Endothelial cell of umbilical vein (primary cell): Measurements from ENCODE around the gene ATP5PB. TPM values are rescaled to one million over a fixed set of nuclear protein-coding genes. Genes with fewer than 3 reads are reported as not detected.

Experiments
- BruUV-seq: library from RNA; stranded (reverse); fragments of 400-500 nt; replicated peaks from 2 replicates; lab custom pipeline; 2021; lab: Mats Ljungman, UMichigan
- CTCF ChIA-PET: fragments of 300-600, 350-600 bp; sonication (Branson Sonifier 250); formaldehyde crosslinking; loops from one replicate; lab custom pipeline; 2021; ENCODE audit warnings: antibody characterized with exemption, inconsistent platforms; lab: Charles Lee
- POLR2A ChIA-PET: fragments of 300-600, 350-600 bp; sonication (Branson Sonifier 250); formaldehyde crosslinking; loops from one replicate; lab custom pipeline; 2021; ENCODE audit warnings: antibody characterized with exemption, inconsistent platforms; lab: Charles Lee
- DNase-seq: peaks from one replicate; pipeline ENCODE4 v3.0.0-alpha.2; 2011; ENCODE audit warnings: low read depth, low spot score
- FAIRE-seq: peaks from 2 replicates; lab custom pipeline; 2011; peaks lifted over from hg19 to GRCh38; lab: Jason Lieb, UNC
- H2AFZ ChIP-seq: 2 replicates; pipeline ENCODE4 v1.6.0; 2012; ENCODE audit warnings: low read depth, low read length, control low read depth, inconsistent platforms
- H3K27ac ChIP-seq: 2 replicates; pipeline ENCODE4 v1.5.1; 2011; ENCODE audit warnings: low read depth, mild to moderate bottlenecking, control low read depth, low read length, moderate library complexity; ENCODE audit not compliant: insufficient read depth
- H3K27me3 ChIP-seq, 2 experiments: 2 replicates each; pipeline versions ENCODE4 v1.6.0 to v1.6.1; 2011; ENCODE audit warnings: low read length in 2 of 2, mixed read lengths in 1 of 2; ENCODE audit not compliant: control insufficient read depth in 2 of 2, insufficient read depth in 2 of 2
- H3K36me3 ChIP-seq, 2 experiments: 2 replicates in 1 of 2; 3 replicates in 1 of 2; pipeline ENCODE4 v1.5.1; 2011; ENCODE audit warnings: low read length in 2 of 2, mild to moderate bottlenecking in 1 of 2, moderate library complexity in 1 of 2; ENCODE audit not compliant: control insufficient read depth in 2 of 2, insufficient read depth in 2 of 2; ENCODE audit errors: extremely low read depth in 1 of 2
- H3K4me1 ChIP-seq: 3 replicates; pipeline ENCODE4 v1.5.1; 2011; ENCODE audit warnings: mild to moderate bottlenecking, low read length; ENCODE audit not compliant: control insufficient read depth, insufficient read depth; ENCODE audit errors: extremely low read depth
- H3K4me2 ChIP-seq: 2 replicates; pipeline ENCODE4 v1.6.1; 2011; ENCODE audit warnings: low read length, control low read depth, mixed read lengths; ENCODE audit not compliant: insufficient read depth
- H3K4me3 ChIP-seq, 3 experiments: fragments of 200-600 bp in 1 of 3; sonication (generic), shearing (Covaris generic) in 1 of 3; replicated peaks in 1 of 3; 2 replicates each; pipeline ENCODE4 v1.5.1; 2011 to 2016; ENCODE audit warnings: control low read depth in 3 of 3, low read length in 3 of 3, mild to moderate bottlenecking in 2 of 3, inconsistent platforms in 1 of 3, low read depth in 1 of 3, moderate library complexity in 1 of 3; ENCODE audit not compliant: insufficient read depth in 1 of 3
- H3K79me2 ChIP-seq: 2 replicates; pipeline ENCODE4 v1.6.0; 2012; ENCODE audit warnings: low read length, inconsistent platforms; ENCODE audit not compliant: control insufficient read depth, insufficient read depth
- H3K9ac ChIP-seq: replicated peaks from 2 replicates; pipeline ENCODE3; 2011; ENCODE audit warnings: low read length, control low read depth; ENCODE audit not compliant: insufficient read depth; ENCODE audit errors: extremely low read depth
- H3K9me1 ChIP-seq: replicated peaks from 3 replicates; pipeline ENCODE4 v1.6.0; 2011; ENCODE audit warnings: mild to moderate bottlenecking, low read length; ENCODE audit not compliant: control insufficient read depth, insufficient read depth; ENCODE audit errors: extremely low read depth
- H3K9me3 ChIP-seq: replicated peaks from 2 replicates; pipeline ENCODE4 v1.5.1; 2012; ENCODE audit warnings: low read length, inconsistent platforms; ENCODE audit not compliant: control insufficient read depth, insufficient read depth
- H4K20me1 ChIP-seq: replicated peaks from 2 replicates; pipeline ENCODE3; 2011; ENCODE audit warnings: mild to moderate bottlenecking, low read length; ENCODE audit not compliant: control insufficient read depth, insufficient read depth; ENCODE audit errors: extremely low read depth
- EZH2 ChIP-seq: IDR thresholded peaks from 2 replicates; pipeline ENCODE4 v1.6.1; 2012; ENCODE audit warnings: borderline replicate concordance, low read depth, mild to moderate bottlenecking, moderate library complexity, low read length, inconsistent platforms; ENCODE audit not compliant: severe bottlenecking
- FOS ChIP-seq: IDR thresholded peaks from 2 replicates; pipeline ENCODE4 v1.6.1; 2011; ENCODE audit warnings: mild to moderate bottlenecking, low read length, moderate library complexity, borderline replicate concordance; ENCODE audit not compliant: insufficient read depth
- GATA2 ChIP-seq: IDR thresholded peaks from 2 replicates; pipeline ENCODE4 v1.7.0; 2011; ENCODE audit warnings: low read depth, mild to moderate bottlenecking, moderate library complexity, mixed read lengths, low read length; ENCODE audit not compliant: insufficient read length, insufficient read depth
- JUN ChIP-seq: IDR thresholded peaks from 2 replicates; pipeline ENCODE4 v1.6.1; 2011; ENCODE audit warnings: borderline replicate concordance, low read depth; ENCODE audit not compliant: insufficient read length, insufficient read depth
- MYC ChIP-seq: IDR thresholded peaks from one replicate; pipeline ENCODE4 v1.6.1; 2011; ENCODE audit warnings: mild to moderate bottlenecking, low read depth, low read length
- POLR2A ChIP-seq: IDR thresholded peaks from 2 replicates; pipeline ENCODE4 v1.6.1; 2012; ENCODE audit warnings: low read depth, mild to moderate bottlenecking, control low read depth, low read length
- POLR2AphosphoS5 ChIP-seq: IDR thresholded peaks from 2 replicates; pipeline ENCODE4 v1.6.1; 2012; ENCODE audit warnings: low read depth, mild to moderate bottlenecking, control low read depth, low read length, moderate library complexity; ENCODE audit not compliant: insufficient read depth
- dilution Hi-C: fragments of 300-500 bp; cut with MboI; formaldehyde crosslinking; loops from one replicate; pipeline ENCODE4 v1.15.0; 2019; ENCODE audit warnings: low sequenced_read_pairs; ENCODE audit not compliant: extremely low pct_ligation_motif_present
- intact Hi-C: fragments of 100-400 bp; cut with micrococcal nuclease; formaldehyde crosslinking; loops from one replicate; pipeline ENCODE4 v1.10.0; 2022
- polyA plus RNA-seq, 4 experiments: library from polyadenylated mRNA; depleted of rRNA in 3 of 4; stranded (reverse) in 3 of 4; unstranded in 1 of 4; fragments of >200 nt; gene quantifications; 2 replicates each; pipeline versions ENCODE4 v1.2.1 to v1.2.3, GENCODE V29; 2011 to 2012; ENCODE audit warnings: missing spikeins in 1 of 4
- total RNA-seq: library from RNA; stranded (reverse); gene quantifications from 2 replicates; pipeline ENCODE4 v1.2.3, GENCODE V29; 2021
- TF ChIP-seq, protein P1 (sequence below), 2 donors: IDR thresholded peaks; 1 replicate in 1 of 2; 2 replicates in 1 of 2; pipeline ENCODE4 v1.5.1; 2011; ENCODE audit warnings: low read length in 2 of 2, mild to moderate bottlenecking in 2 of 2, moderate library complexity in 2 of 2, control low read depth in 1 of 2, inconsistent platforms in 1 of 2, low read depth in 1 of 2; ENCODE audit not compliant: insufficient read depth in 1 of 2; ENCODE audit errors: extremely low read depth in 1 of 2
- TF ChIP-seq, protein P2 (sequence below): IDR thresholded peaks from 2 replicates; pipeline ENCODE4 v1.6.1; 2011; ENCODE audit not compliant: insufficient read depth, insufficient read length

ATP5PB gene
- total and polyA plus RNA-seq, 2 donors (not counting 3 experiments of a cell fraction or from before 2014, with no cell fraction given) = 231 to 244 TPM

DNA sequence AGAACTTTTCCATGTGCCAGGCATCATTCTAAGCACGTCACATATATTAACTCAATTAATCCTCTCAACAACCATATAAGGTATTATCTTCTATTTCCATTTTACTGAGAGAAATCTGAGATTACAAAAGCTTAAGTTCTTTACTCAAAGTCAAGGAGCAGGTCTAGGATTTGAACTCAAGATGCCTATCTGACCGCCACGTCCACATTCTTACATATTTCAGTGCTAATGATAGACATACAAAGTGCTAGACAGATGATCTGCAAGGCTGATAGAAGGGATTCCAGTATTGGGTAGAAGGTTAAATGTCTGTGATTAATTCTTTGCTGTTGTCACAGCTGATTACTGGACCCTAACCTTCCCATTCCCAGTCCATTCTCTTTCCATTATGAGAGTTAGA lies 4.4 kb downstream of the ATP5PB start:
- ChIA-PET POLR2A (interaction anchor here (1.8 kb wide), 1 partner anchor 9 kb away, joined by 4 read pairs; no protein-coding TSS in a partner anchor), CTCF (interaction anchor here (0.9 to 1.0 kb wide), 2 partner anchors 28 to 32 kb away, joined by 3 read pairs; no protein-coding TSS in a partner anchor)
- Histone ChIP-seq H3K4me2 (no peak overlapping the region), H3K4me1 (peaks cover 9% of the 10 kb centered on the region), H3K9me3 (no peaks in the 10 kb centered on the region), H3K27ac (no peak overlapping the region), H3K79me2 (peaks cover 64% of the 10 kb centered on the region), H3K9ac (no peak overlapping the region), H3K36me3 (peaks cover 0 to 32% of the 10 kb centered on the region in 2 experiments), H3K9me1 (no peaks in the 10 kb centered on the region), H3K27me3 (no peaks in the 10 kb centered on the region), H2AFZ (no peak overlapping the region), H3K4me3 (no peak overlapping the region), H4K20me1 (peaks cover 4% of the 10 kb centered on the region)
- FAIRE-seq (no peak), DNase-seq (no peak)
- no TSS peak for BruUV-seq
- intact Hi-C loops (no loop called here), dilution Hi-C loops (no loop called here)
- TF ChIP-seq MYC (no peak), POLR2AphosphoS5 (no peak), POLR2A (no peak), EZH2 (no peak), FOS (no peak), JUN (no peak), GATA2 (no peak)
- TF ChIP-seq, protein P1, sequence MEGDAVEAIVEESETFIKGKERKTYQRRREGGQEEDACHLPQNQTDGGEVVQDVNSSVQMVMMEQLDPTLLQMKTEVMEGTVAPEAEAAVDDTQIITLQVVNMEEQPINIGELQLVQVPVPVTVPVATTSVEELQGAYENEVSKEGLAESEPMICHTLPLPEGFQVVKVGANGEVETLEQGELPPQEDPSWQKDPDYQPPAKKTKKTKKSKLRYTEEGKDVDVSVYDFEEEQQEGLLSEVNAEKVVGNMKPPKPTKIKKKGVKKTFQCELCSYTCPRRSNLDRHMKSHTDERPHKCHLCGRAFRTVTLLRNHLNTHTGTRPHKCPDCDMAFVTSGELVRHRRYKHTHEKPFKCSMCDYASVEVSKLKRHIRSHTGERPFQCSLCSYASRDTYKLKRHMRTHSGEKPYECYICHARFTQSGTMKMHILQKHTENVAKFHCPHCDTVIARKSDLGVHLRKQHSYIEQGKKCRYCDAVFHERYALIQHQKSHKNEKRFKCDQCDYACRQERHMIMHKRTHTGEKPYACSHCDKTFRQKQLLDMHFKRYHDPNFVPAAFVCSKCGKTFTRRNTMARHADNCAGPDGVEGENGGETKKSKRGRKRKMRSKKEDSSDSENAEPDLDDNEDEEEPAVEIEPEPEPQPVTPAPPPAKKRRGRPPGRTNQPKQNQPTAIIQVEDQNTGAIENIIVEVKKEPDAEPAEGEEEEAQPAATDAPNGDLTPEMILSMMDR (IDR thresholded peaks at IDR 0.05; ENCODE audit: extremely low read depth in 1 of 2, insufficient read depth in 1 of 2, low read depth in 1 of 2, low read length in 2 of 2) = no peak
- TF ChIP-seq, protein P2, sequence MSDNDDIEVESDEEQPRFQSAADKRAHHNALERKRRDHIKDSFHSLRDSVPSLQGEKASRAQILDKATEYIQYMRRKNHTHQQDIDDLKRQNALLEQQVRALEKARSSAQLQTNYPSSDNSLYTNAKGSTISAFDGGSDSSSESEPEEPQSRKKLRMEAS = no peak
